ENCODE results near the gene C1orf53.

DNA sequence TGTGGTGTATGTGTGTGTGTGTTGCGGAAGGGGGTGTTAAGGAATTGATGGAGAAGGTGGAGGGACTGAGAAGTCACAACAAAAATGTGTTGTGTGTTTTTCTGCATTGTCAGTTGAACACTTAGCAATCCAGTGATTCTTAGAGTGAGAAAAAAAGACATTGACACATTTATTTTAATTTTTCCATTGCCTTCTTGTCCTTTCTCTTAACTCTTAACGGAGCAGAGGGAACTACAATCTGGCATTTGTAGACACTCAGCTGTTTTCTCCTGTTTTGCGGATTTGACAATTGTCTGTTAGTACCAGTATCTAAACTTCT is 725 bp downstream of the C1orf53 start:
- TF ChIP-seq, protein P1, sequence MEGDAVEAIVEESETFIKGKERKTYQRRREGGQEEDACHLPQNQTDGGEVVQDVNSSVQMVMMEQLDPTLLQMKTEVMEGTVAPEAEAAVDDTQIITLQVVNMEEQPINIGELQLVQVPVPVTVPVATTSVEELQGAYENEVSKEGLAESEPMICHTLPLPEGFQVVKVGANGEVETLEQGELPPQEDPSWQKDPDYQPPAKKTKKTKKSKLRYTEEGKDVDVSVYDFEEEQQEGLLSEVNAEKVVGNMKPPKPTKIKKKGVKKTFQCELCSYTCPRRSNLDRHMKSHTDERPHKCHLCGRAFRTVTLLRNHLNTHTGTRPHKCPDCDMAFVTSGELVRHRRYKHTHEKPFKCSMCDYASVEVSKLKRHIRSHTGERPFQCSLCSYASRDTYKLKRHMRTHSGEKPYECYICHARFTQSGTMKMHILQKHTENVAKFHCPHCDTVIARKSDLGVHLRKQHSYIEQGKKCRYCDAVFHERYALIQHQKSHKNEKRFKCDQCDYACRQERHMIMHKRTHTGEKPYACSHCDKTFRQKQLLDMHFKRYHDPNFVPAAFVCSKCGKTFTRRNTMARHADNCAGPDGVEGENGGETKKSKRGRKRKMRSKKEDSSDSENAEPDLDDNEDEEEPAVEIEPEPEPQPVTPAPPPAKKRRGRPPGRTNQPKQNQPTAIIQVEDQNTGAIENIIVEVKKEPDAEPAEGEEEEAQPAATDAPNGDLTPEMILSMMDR (conservative IDR thresholded peaks at IDR 0.05): no peak
- TF ChIP-seq ZFX (IDR thresholded peaks at IDR 0.05): no peak

Measured in C4-2B (cell line).